NCI-H2107 treated with DMSO at 0.1 percent for 48 hours (cell line): ENCODE measurements around the gene DNAJC17.

Experiments
- DNase-seq: peaks from one replicate; lab custom pipeline; 2025; ENCODE audit not compliant: unreplicated experiment; lab: John Stamatoyannopoulos, UW

Gene DNAJC17

GRCh38 chr15:40743921-40744814 is 63.1 kb downstream of the DNAJC17 start:
- DNase-seq = no peak

- DNase-seq = no peak
Measured at GRCh38 chr15:40743485-40743901, 63.8 kb downstream of the DNAJC17 start.

- DNase-seq = no peak
Measured at GRCh38 chr15:40739854-40740253, 67.4 kb downstream of the DNAJC17 start.

GRCh38 chr15:40739047-40739446 is 68.2 kb downstream of the DNAJC17 start:
- no peak for DNase-seq

- peak; percentile 29 for DNase-seq
Measured at GRCh38 chr15:40737048-40737447, 70.2 kb downstream of the DNAJC17 start.

- no peak for DNase-seq
Measured at GRCh38 chr15:40736575-40736974, 70.7 kb downstream of the DNAJC17 start.

GRCh38 chr15:40731034-40731433 is 76.2 kb downstream of the DNAJC17 start:
- DNase-seq = no peak

GRCh38 chr15:40723919-40724318 is 83.4 kb downstream of the DNAJC17 start:
- DNase-seq = no peak

GRCh38 chr15:40722934-40723333 is 84.3 kb downstream of the DNAJC17 start:
- DNase-seq = no peak

- no peak for DNase-seq
Measured at GRCh38 chr15:40722354-40722753, 84.9 kb downstream of the DNAJC17 start.

- DNase-seq = no peak
Measured at GRCh38 chr15:40721701-40722100, 85.6 kb downstream of the DNAJC17 start.

- no peak for DNase-seq
Measured at GRCh38 chr15:40716165-40716564, 91.1 kb downstream of the DNAJC17 start.
